NK-92 (cell line): Measurements from ENCODE around the gene RPTOR.
"Not testable (repeated sequence)": the region's sequence is repeated elsewhere in the genome, so short reads cannot be mapped to it uniquely, and the experiment has no call there.

ENCODE experiments used
- DNase-seq: peaks from one replicate; lab custom pipeline; 2025; ENCODE audit not compliant: unreplicated experiment; lab: John Stamatoyannopoulos, UW

RPTOR gene

DNA sequence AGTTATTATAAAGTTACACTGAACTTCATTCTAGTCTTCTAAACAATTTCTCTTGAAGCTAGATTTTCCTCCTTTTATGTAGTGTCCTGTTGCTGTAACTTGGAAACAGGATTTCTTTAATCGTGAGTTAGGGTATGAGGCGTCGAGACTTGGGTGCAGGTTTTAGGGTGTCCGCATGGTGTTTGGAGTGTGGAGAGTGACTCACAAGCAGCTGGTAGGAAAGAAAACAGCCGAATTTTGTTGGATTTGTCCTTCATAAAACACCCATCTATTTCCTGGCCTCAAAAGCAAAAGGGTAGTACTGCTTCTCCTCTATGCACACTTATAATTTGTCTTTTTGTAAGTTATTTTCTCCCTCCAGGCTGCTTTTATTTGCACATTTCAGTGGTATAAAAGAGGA is 1.6 kb downstream of the RPTOR start:
- no peak for DNase-seq

DNA sequence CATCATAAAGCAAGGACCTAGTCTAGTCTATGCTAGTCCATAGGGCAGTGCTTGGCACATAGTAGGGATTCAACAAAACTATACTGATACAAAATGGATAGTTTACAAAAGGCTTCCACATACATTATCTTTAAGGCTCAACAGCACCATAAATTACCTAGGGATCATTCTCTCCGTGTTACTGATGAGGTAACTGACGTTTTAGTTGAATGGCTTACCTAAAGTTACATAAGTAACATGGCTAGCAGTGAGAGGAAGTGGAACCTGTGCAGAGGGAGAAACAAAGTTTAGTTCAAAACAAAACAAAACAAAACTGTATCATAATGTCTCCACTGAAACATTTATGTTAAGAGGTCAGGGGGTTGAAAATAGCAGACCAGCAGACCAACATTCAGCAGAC is 7.9 kb downstream of the RPTOR start:
- no peak for DNase-seq

DNA sequence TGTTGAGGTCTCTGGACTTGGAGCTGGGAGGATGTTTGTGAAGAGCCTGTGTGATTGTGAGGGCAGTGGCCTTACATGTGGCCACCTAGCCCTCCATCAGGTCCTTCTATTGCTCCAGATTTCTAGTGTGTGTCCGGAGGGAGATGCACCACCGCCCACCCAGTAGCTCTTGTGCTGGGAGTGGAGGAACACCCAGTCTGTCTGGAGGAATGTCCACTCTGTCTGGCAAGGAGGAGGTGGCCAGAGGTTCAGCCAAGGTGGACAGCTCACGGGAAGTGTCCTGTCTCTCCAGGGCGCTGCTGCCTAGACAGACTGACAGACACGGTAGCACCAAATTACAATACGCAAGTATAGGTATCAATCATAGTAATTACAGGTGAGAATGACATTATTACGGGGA is 10.6 kb downstream of the RPTOR start:
- no peak for DNase-seq

DNA sequence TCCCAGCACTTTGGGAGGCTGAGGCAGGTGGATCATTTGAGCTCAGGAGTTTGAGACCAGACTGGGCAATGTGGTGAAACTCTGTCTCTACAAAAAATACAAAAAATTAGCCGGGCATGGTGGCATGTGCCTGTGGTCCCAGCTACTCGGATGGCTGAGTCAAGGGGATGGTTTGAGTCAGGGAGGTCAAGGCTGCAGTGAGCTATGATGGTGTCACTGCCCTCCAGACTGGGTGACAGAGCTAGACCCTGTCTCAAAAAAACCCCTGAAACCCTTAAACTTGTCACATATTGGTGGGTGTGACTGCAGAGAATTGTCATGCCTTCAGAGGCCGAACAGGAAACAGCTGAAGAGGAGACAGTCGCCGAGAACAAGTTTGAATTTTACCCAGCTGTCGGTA is 13.4 kb downstream of the RPTOR start:
- no peak for DNase-seq

DNA sequence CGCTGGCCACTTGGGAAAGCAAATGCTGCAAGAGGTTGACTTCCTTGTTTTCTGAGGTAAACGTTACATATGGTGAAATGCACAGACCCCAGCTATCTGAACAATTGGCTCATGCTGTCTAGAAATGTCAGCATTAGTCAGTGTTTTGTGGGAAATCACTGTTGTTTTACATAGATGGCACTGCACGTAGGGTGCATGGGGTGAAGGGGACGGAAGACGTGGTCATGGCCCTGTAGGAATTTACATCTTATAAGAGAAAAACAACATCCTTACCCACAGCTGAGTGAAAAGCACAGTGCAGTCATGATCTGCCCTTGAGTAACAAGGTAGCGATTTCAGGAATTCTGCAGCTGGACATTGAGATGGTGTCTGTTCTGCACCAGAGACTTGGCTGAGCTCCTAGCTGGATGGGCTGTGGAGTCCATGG is 15.2 kb downstream of the RPTOR start:
- DNase-seq: no peak

DNA sequence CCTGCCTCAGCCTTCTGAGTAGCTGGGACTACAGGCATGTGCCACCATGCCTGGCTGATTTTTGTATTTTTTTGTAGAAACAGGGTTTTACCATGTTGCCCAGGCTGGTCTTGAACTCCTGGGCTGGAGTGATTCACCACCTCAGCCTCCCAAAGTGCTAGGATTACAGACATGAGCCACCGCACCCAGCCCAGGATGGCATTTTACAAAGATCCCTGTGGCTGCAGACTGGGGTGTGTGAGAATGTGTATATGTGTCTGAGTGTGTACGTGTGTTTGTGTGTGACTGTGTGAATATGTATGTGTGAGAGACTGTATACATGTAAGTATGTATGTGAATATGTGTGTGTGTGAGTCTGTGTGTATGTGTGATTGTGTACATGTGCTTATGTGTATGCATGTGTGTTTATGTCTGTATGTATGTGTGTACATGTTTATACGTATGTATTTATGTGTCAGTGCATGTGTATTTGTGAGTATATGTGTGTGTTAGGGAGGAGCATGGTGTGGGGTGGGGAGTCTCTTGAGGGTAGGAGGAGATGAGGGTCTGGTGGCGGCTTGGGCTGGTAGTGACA is 17.0 kb downstream of the RPTOR start:
- DNase-seq: no peak

DNA sequence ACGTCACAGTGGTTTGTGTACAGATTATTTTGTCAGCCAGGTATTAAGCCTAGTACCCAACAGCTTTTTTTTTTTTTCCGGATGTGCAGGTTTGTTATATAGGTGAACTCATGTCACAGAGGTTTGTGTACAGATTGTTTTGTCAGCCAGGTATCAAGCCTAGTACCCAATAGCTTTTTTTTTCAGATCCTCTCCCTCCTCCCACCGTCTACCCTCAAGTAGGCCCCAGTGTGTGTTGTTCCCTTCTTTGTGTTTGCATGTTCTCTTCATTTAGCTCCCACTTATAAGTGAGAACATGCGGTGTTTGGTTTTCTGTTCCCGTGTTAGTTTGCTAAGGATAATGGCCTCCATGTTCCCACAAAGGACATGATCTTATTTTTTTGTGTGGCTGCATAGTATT is 19.9 kb downstream of the RPTOR start:
- no peak for DNase-seq

DNA sequence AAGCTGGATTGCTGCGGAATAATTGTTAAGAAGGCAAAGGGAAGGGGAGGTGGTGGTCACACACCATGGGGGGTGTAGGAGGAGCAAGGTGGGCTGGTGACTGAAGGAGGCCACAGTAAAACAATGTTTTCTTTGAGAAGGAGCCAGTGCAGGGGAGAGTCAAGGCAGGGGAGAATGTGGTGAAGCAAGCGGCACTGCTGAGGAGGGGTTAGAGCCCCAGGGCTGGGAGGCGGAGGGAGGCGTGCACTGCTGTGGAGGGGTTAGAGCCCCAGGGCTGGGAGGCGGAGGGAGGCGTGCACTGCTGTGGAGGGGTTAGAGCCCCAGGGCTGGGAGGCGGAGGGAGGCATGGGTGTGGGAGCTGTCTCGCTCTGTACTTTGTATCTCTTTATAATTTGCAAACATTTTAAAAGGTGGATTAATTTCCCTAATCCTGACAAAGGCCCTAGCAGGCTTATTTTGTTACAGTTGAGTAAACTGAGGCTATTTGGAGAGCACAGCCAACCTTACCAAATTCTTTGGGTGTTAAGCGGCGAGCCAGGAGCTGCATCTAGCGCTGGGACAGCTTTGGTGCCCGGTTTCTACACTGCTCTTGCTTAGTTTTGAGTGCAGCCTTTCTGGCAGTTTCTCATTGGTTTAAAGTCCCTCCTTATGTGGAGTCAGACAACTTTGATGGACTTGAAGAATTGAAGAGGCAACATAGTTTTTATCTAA is 20.9 kb downstream of the RPTOR start:
- no peak for DNase-seq

DNA sequence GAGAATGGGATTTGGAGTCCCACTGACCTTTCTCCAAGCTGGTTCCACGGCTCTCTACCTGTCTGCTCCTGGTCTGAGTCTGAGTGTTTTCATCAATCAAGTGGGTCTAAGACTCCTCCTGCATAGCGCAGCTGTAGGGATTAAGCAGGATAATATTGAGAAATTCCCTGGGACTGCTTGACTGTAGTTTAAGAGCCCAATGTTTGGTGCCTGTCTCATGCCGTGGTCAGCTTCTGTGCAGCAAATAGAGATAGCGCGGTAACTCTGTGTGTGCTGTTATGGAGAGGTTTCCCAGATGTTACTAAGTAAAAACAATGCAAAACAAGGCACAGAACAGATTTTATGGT is 21.4 kb downstream of the RPTOR start:
- DNase-seq: no peak

DNA sequence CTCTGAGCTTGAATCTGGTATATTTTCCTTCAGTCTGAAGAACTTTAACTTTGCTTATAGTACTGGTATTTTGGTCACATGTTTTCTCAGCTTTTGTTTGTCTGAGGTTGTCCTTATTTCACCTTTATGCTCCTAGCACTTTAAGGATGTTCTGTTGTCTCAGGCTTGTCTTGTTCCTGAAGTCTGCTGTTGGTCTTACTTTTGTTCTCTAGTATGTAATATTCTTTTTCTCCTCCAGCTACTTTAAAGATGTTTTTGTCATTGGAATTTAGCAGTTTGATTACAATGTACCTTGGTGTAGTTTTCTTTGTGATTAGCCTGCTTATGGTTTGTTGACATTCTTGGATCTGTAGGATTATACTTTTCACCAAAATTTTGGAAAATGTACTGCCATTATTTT is 23.6 kb downstream of the RPTOR start:
- DNase-seq: no peak

DNA sequence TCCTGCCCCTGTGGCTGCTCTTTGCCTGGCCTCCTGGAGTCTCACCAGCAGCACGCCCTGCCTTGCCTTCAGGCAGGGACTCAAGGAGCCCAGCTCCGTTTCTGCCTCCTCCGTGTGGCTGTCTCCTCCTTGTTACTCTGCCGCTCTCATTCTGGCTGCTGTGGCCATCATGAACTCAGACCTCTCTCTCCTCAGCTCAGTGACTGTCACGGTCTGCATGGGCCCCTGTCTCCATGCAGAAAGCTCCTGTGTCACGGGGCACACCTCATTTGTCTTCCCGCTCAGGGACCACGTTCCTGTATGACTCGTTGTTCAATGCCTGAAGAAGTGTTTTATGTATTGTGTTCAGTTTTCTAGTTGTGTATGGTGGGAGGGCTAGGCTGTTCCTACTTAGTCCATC is 25.3 kb downstream of the RPTOR start:
- DNase-seq: no peak

DNA sequence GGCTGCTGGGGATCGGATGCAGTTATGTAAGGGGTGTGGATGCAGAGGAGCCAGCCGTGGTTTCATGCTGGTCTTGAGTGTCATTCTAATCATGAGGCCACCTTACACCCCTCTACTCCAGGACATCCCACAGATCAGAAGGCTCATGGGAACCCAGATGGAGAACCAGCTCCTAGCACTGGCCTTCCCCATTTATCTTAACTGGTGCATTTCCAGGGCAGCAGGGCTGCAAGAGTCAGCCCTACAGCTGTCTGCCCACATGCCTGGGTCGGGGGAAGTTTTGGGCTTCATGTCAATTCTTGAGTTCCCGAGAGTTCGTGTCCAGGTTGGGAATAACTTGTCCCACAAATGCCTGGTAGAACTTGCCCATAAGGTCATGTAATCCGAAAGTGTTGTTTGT is 29.1 kb downstream of the RPTOR start:
- no peak for DNase-seq

DNA sequence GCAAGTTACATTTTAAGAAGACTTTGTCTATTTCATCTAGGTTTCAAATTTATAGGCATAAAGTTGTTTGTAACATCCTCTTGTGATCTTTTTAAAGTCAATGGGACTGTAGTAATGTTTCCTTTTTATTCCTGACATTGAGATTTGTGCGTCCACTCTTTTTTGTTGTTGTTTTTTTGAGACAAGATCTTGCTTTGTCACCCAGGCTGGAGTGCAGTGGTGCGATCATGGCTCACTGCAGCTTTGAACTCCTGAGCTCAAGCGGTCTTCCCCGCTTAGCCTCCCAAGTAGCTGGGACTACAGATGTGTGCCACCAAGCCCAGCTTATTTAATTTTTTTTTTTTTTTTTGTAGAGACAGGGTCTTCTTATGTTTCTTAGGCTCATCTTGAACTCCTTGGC is 29.9 kb downstream of the RPTOR start:
- DNase-seq: no peak

DNA sequence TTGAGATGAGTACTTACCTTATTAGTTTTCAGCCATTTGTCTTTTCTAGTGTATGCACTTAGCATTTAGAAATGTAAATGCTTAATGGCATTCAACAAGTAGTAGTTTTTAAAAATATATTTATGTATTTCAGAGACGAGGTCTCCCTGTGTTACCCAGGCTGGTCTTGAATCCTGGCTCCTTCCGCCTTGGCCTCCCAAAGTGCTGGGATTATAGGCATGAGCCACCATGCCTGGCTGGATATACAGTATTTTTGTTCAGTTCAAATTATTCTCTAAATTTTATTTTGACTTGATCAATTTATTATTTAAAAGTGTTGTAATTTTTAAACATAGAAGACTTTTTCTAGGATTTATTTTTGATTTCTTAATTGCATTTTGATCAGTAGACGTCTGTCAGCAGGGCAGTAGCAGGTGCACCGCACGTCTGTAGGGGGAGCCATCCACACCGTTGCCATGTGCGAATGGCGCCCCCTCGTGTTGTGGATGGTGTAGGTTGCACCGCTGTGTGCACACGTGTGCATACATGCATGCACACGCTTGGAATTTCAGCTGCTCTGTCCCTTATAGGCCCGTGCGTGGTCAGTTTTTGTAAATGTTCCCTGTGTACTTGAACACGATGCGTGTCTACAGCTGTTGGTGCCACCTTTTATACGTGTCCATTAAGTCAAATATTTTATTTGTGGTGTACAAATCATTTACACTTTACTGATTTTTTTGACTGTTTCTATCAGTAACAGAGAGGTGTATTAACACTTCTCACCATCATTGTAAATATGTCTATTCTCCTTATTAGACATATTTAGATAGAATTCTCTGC is 30.6 kb downstream of the RPTOR start:
- DNase-seq: no peak

DNA sequence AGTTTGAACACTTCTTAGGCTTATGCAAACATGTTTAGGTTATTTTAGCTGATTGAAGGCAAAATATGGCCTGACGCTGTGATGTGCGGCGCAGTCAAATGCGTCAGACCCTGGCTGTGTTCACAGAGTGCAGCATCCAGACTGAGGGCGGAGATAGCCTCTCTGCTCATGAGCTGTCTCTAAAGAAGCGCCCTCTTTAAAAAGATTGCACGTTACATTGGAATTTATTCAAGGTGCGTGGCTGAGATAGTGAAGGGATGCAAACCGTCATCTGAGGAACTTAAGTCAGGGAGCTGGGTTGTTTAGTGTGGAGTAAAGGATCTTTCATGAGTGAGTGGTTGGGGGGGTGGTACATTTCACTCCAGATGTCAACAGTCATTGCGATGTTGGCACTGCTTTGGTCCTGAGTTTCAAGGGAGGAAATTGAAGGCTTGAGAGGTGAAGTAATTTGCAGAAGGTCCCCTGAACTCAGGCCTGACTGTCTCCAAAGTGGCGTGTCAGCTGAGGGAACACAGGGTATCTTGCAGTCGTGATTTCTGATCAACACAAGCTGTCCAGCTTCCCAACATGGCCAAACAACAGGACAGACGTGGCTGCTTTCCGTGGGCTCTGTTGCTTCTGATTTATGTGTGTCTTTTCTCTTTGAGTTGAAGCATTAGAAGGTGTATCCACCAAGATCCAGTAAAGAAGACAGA is 33.4 kb downstream of the RPTOR start:
- DNase-seq: no peak

DNA sequence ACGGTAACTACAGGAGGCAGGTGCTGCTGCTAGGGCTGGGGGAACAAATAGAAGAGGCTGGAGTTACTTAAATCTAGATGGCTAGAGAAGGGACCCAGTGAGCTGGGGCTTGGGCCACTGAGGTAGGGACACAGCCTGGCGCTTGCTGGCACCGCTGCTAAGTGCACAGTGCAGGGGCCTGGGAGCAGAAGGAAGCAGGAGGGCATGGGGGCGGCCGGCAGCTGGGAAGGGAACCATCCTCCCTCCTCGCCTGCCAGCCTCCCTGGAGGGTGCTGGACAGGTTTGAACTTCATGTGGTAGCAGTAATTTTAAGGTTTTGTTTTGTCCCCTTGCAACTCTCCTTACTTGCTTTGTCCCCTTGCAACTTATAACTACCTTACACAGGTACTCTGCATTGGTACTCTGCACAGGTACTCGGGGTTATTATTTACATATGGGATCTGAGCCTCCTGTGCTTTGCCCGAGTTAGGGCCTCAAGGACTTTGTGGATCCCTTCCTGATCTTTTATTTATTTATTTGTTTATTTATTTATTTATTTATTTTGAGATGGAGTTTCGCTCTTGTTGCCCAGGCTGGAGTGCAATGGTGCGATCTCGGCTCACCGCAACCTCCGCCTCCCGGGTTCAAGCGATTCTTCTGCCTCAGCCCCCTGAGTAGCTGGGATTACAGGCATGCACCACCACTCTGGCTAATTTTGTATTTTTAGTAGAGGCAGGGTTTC is 34.2 kb downstream of the RPTOR start:
- DNase-seq: not testable (repeated sequence)

DNA sequence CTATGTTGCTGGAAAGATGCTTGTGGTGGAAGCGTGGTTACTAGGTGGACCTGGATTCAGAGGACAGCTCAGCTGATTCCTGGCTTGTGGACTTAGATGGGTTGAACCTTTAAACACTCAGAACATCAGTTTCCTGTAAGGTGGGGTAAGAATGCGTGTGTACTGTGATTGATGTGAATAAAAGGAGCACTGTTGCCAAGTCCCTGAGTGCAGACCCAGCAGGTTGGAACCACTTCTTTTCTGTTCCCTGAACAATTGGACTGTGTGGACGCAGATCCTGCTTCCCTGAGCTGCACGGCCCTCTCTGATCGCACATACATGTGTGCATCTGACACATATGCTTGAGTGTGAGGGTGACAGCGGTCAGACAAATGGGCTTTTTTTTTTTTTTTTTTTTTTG is 37.5 kb downstream of the RPTOR start:
- DNase-seq: no peak

DNA sequence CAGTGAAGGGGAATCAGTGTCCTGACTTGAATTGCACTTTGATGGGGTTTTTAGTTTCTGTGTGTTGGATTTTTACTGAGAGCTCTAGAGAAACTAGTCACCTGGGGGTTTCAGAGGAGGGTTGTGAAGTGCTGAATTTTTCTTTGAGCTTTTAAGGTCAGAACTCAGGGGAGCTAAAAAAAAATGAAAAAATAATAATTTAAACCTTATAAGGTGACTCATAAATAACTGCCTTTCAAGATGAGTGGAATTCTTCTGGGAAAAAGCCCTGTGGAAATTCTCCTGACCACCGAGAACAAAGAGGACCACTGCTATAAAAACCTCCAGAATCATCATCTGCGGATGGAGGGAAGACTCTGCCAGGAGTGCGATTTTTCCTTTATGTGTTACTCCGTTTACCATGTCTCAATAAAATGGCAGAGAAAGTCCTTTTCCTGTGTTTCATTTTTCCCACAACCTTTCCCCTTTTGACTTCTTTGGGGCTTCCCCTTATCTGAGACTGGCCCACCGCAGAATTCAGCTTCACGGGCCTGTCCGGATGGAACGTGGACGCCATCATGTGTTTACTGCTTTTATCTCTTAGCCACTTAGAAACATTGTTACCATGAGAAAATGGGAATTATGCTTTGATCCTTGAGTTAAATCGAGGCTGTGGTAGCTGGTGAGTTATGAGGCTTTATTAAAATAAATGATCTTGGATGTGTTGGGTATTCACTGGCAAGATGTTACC is 39.7 kb downstream of the RPTOR start:
- no peak for DNase-seq

DNA sequence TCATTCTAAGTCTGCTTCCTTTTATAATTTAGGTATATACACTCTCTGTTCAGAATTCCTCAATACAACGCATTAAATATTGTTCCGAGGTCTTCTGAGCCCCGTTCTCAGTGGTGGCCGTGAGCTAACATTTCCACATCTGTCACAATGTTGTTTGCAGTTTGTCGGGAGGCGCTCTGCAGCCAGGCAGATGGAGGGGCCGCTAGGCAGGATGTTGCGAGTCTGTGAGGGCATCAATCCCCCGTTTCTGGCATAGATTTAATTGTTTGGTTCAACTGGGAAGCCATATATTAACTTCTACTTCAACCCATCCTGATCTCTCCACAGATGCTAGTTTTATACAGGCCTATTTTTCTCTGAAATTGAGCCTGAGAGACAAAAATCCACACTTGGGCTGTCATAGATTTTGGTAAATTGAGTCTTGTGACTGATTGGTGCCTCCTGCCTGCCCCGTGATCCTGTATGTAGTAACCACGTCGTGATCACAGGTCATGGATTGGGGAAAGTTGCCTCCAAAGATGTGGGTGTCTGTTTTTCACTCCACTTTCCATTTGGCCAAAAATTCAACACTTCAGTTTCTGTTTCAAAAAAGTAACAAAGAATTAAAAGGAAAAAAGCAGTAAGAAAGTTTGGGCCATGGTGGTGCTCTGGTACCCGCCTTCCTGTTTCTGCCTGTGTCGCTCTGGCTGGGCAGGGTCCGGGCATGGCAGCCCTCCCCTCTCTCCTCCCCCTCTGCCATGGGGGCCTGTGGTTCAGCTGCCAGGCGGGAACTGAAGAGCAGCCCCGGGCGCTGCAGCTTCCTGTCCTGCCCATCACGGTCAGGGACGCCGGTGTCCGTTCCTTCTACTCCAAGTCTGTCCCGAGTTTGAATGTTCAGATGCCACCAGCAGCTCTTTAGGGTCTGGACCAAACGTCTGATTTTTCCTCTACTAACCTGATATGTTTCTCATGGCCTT is 41.5 kb downstream of the RPTOR start:
- DNase-seq: no peak
